ENCODE measurements around the gene DHX15. TPM values are rescaled to one million over a fixed set of nuclear protein-coding genes. Genes with fewer than 3 reads are reported as not detected.

Gene DHX15
- total and polyA plus RNA-seq, 10 of the 15 experiments (the other 5 are each of a cell fraction or from before 2014, with no cell fraction given), result 166 to 269 (median 184) TPM

GRCh38 chr4:24519649-24520048, 64.7 kb downstream of the DHX15 start:
- POLR2A ChIA-PET, result interaction anchor here (0.7 kb wide), 1 partner anchor 28 kb away, joined by 3 read pairs; no protein-coding TSS in a partner anchor
- no peaks in the 10 kb centered on the region for H3K79me2 ChIP-seq (ENCODE audit: control insufficient read depth, insufficient read depth, low read length)
- no peak overlapping the region for H2AFZ ChIP-seq (ENCODE audit: control insufficient read depth, low read depth, low read length)
- TF ChIP-seq CUX1 (IDR thresholded peaks at IDR 0.05; ENCODE audit: insufficient replicate concordance, low read depth, low read length), result no peak
- TF ChIP-seq NFIC (IDR thresholded peaks at IDR 0.05; ENCODE audit: low read depth, low read length), result no peak
- TF ChIP-seq RAD21 (IDR thresholded peaks at IDR 0.05; ENCODE audit: insufficient read depth, low read depth, low read length), result no peak
- TF ChIP-seq ATF2 (IDR thresholded peaks at IDR 0.05; ENCODE audit: low read length), result no peak
- TF ChIP-seq DPF2 (IDR thresholded peaks at IDR 0.05), result no peak
- TF ChIP-seq PAX5 (IDR thresholded peaks at IDR 0.05; ENCODE audit: borderline replicate concordance, low read depth, low read length), result no peak
- no peak for TF ChIP-seq ASH2L (IDR thresholded peaks at IDR 0.05; ENCODE audit: borderline replicate concordance, low read depth)
- no peak for TF ChIP-seq SP1 (IDR thresholded peaks at IDR 0.05; ENCODE audit: low read depth, low read length)
- no peak for TF ChIP-seq TAF1 (IDR thresholded peaks at IDR 0.05; ENCODE audit: borderline replicate concordance, low read depth, low read length)
- TF ChIP-seq CBX3 (IDR thresholded peaks at IDR 0.05; ENCODE audit: borderline replicate concordance, low read depth), result no peak
- DNase-seq (ENCODE audit: low read depth, low spot score), result no peak
- ATAC-seq, result no peak
- H4K20me1 ChIP-seq (ENCODE audit: control insufficient read depth, insufficient read depth), result no peaks in the 10 kb centered on the region
- WGBS (ENCODE audit: insufficient coverage, insufficient replicate concordance, low lambda C conversion rate, missing lambda C conversion rate), result 92% methylated on average over 1 of the region's 1 CpG
- no TSS peak for BruUV-seq (replicated peaks)
- H3K9ac ChIP-seq (ENCODE audit: control insufficient read depth, insufficient read depth, low read length), result no peak overlapping the region
- no peak for FAIRE-seq
- H3K27me3 ChIP-seq (replicated peaks in 1 of 2; ENCODE audit: control insufficient read depth in 2 of 2, insufficient read depth in 2 of 2, low read length in 1 of 2), result no peaks in the 10 kb centered on the region
- intact Hi-C loops (cut with micrococcal nuclease; ENCODE audit: unreplicated experiment), result no loop called here
- no peak overlapping the region for H3K4me2 ChIP-seq (ENCODE audit: control insufficient read depth, insufficient read depth)
- no peaks in the 10 kb centered on the region for H3K4me1 ChIP-seq (ENCODE audit: control insufficient read depth, insufficient read depth, low read length)
- H3K4me3 ChIP-seq, result no peak overlapping the region
- in situ Hi-C loops (cut with MboI), result no loop called here
- H3K36me3 ChIP-seq (ENCODE audit: control insufficient read depth in 2 of 2, insufficient read depth in 2 of 2, low read length in 1 of 2), result peaks cover 0 to 27% of the 10 kb centered on the region in 2 experiments; a peak in 3 of 4 replicates
- RAD21 ChIA-PET (ENCODE audit: unreplicated experiment), result interaction anchor here (1.5 kb wide), 1 partner anchor 32 kb away, joined by 3 read pairs; no protein-coding TSS in a partner anchor
- SMC1A ChIA-PET (ENCODE audit: uncharacterized antibody, unreplicated experiment), result interaction anchor here (0.7 kb wide), 1 partner anchor 11 kb away, joined by 3 read pairs; no protein-coding TSS in a partner anchor
- H3K9me3 ChIP-seq (replicated peaks; ENCODE audit: control insufficient read depth, insufficient read depth, low read length), result no peaks in the 10 kb centered on the region
- CTCF ChIA-PET, result interaction anchor here (1.0 kb wide), 1 partner anchor 168 kb away, joined by 3 read pairs; no protein-coding TSS in a partner anchor
- H3K27ac ChIP-seq (ENCODE audit: control insufficient read depth, insufficient read depth), result no peak overlapping the region
